IMR-90 (cell line): ENCODE measurements around the gene TENM4. TPM values are rescaled to one million over a fixed set of nuclear protein-coding genes. Genes with fewer than 3 reads are reported as not detected.

Source experiments
- ATAC-seq: fragments of 200-7000 bp; cut with Tn5 transposase; 2 replicates; pipeline ENCODE4 v1.9.1; 2020; ENCODE audit warnings: low read depth, mild to moderate bottlenecking, moderate library complexity
- BruUV-seq: library from RNA; stranded (reverse); fragments of 400-500 nt; replicated peaks from 2 replicates; lab custom pipeline; 2021; lab: Mats Ljungman, UMichigan
- CTCF ChIA-PET: fragments of 300-600 bp; formaldehyde crosslinking; extraction: SDS; loops from one replicate; lab custom pipeline; 2021; ENCODE audit warnings: antibody characterized with exemption; lab: Yijun Ruan, JAX
- POLR2A ChIA-PET: fragments of 300-600 bp; sonication (Branson Sonifier 250); formaldehyde crosslinking; loops from one replicate; lab custom pipeline; 2022; ENCODE audit warnings: antibody characterized with exemption; ENCODE audit not compliant: unreplicated experiment; lab: Charles Lee
- DNase-seq: peaks from one replicate; pipeline ENCODE4 v3.0.0; 2013
- H2AFZ ChIP-seq: replicated peaks from 2 replicates; pipeline ENCODE3; 2013; ENCODE audit warnings: low read length, mild to moderate bottlenecking; ENCODE audit not compliant: poor library complexity
- H2AK5ac ChIP-seq: 2 replicates; pipeline ENCODE4 v1.6.1; 2013; ENCODE audit warnings: low read depth, low read length, inconsistent platforms
- H2AK9ac ChIP-seq: replicated peaks from 2 replicates; pipeline ENCODE3; 2013; ENCODE audit warnings: mild to moderate bottlenecking, low read depth, low read length, moderate library complexity; ENCODE audit not compliant: poor library complexity
- H2BK120ac ChIP-seq: 2 replicates; pipeline ENCODE4 v1.6.1; 2013; ENCODE audit warnings: low read depth, low read length, inconsistent platforms
- H2BK15ac ChIP-seq: 3 replicates; pipeline ENCODE4 v1.6.1; 2013; ENCODE audit warnings: low read depth, low read length, inconsistent platforms
- H2BK20ac ChIP-seq: 2 replicates; pipeline ENCODE4 v1.6.1; 2013; ENCODE audit warnings: low read depth, mild to moderate bottlenecking, inconsistent platforms, low read length, moderate library complexity
- H2BK5ac ChIP-seq: 2 replicates; pipeline ENCODE4 v1.6.1; 2013; ENCODE audit warnings: mild to moderate bottlenecking, low read depth, low read length, inconsistent platforms; ENCODE audit not compliant: poor library complexity, severe bottlenecking
- H3K14ac ChIP-seq: replicated peaks from 2 replicates; pipeline ENCODE4 v1.6.1; 2013; ENCODE audit warnings: low read depth, low read length, inconsistent platforms
- H3K18ac ChIP-seq: 2 replicates; pipeline ENCODE4 v1.6.1; 2013; ENCODE audit warnings: low read depth, low read length, control low read depth
- H3K23ac ChIP-seq: 2 replicates; pipeline ENCODE4 v1.6.1; 2013; ENCODE audit warnings: low read depth, low read length, inconsistent platforms
- H3K27ac ChIP-seq: 2 replicates; pipeline ENCODE4 v1.5.1; 2013; ENCODE audit warnings: mild to moderate bottlenecking, control low read depth, low read length; ENCODE audit not compliant: insufficient read depth
- H3K27me3 ChIP-seq: 2 replicates; pipeline ENCODE4 v1.6.1; 2013; ENCODE audit warnings: low read length; ENCODE audit not compliant: control insufficient read depth, insufficient read depth
- H3K36me3 ChIP-seq: 2 replicates; pipeline ENCODE4 v1.6.1; 2013; ENCODE audit warnings: low read length, mixed read lengths; ENCODE audit not compliant: control insufficient read depth, insufficient read depth
- H3K4ac ChIP-seq: 2 replicates; pipeline ENCODE4 v1.6.1; 2013; ENCODE audit warnings: low read depth, low read length, inconsistent platforms
- H3K4me1 ChIP-seq: 2 replicates; pipeline ENCODE4 v1.6.1; 2013; ENCODE audit warnings: low read length, mixed read lengths; ENCODE audit not compliant: control insufficient read depth, insufficient read depth
- H3K4me2 ChIP-seq: 2 replicates; pipeline ENCODE4 v1.6.1; 2013; ENCODE audit warnings: low read depth, mild to moderate bottlenecking, control low read depth, low read length, moderate library complexity
- H3K4me3 ChIP-seq: 2 replicates; pipeline ENCODE4 v1.5.1; 2013; ENCODE audit warnings: low read depth, mild to moderate bottlenecking, control low read depth, low read length, moderate library complexity; ENCODE audit not compliant: insufficient read depth
- H3K56ac ChIP-seq: 2 replicates; pipeline ENCODE4 v1.6.1; 2013; ENCODE audit warnings: low read length, inconsistent platforms; ENCODE audit not compliant: insufficient read depth; ENCODE audit errors: extremely low read depth
- H3K79me1 ChIP-seq, 2 experiments: 2 replicates each; pipeline ENCODE4 v1.6.1; 2013; ENCODE audit warnings: low read length in 2 of 2, inconsistent platforms in 1 of 2, low read depth in 1 of 2
- H3K9ac ChIP-seq: 2 replicates; pipeline ENCODE4 v1.6.1; 2013; ENCODE audit warnings: low read depth, low read length, control low read depth
- H3K9me1 ChIP-seq: 2 replicates; pipeline ENCODE4 v1.6.1; 2013; ENCODE audit warnings: low read length, inconsistent platforms; ENCODE audit not compliant: insufficient read depth
- H3K9me3 ChIP-seq: 2 replicates; pipeline ENCODE4 v1.6.1; 2013; ENCODE audit warnings: low read length; ENCODE audit not compliant: control insufficient read depth, insufficient read depth
- H4K20me1 ChIP-seq: 2 replicates; pipeline ENCODE4 v1.6.1; 2013; ENCODE audit warnings: low read length, inconsistent platforms; ENCODE audit not compliant: insufficient read depth
- H4K5ac ChIP-seq: 2 replicates; pipeline ENCODE4 v1.6.1; 2013; ENCODE audit warnings: mild to moderate bottlenecking, low read depth, low read length, control low read depth
- H4K8ac ChIP-seq, 2 experiments: 2 replicates each; pipeline ENCODE4 v1.6.1; 2013; ENCODE audit warnings: low read depth in 2 of 2, low read length in 2 of 2, control low read depth in 1 of 2, inconsistent platforms in 1 of 2
- H4K91ac ChIP-seq: 2 replicates; pipeline ENCODE4 v1.6.1; 2013; ENCODE audit warnings: low read depth, low read length, inconsistent platforms; ENCODE audit not compliant: insufficient read depth
- BHLHE40 ChIP-seq: fragments of 150-350 bp; IDR thresholded peaks from 2 replicates; pipeline ENCODE4 v1.6.1; 2016; ENCODE audit warnings: mild to moderate bottlenecking, low read depth, low read length
- CEBPB ChIP-seq: IDR thresholded peaks from 2 replicates; pipeline ENCODE4 v1.6.1; 2012; ENCODE audit warnings: low read depth, low read length, improper control_type of control experiment
- CHD1 ChIP-seq: IDR thresholded peaks from 2 replicates; pipeline ENCODE4 v1.6.1; 2012; ENCODE audit warnings: low read depth, low read length, improper control_type of control experiment
- CTCF ChIP-seq: conservative IDR thresholded peaks from 2 replicates; pipeline ENCODE4 v1.5.1; 2012; ENCODE audit warnings: mild to moderate bottlenecking, low read depth, low read length, improper control_type of control experiment
- ELK1 ChIP-seq: fragments of 150-350 bp; IDR thresholded peaks from 2 replicates; pipeline ENCODE4 v1.6.1; 2016; ENCODE audit warnings: low read depth, mild to moderate bottlenecking, low read length, moderate library complexity, borderline replicate concordance
- FOS ChIP-seq: fragments of 150-350 bp; IDR thresholded peaks from 2 replicates; pipeline ENCODE4 v1.6.1; 2016; ENCODE audit warnings: low read depth, low read length
- MAFK ChIP-seq: IDR thresholded peaks from 2 replicates; pipeline ENCODE4 v1.6.1; 2012; ENCODE audit warnings: low read depth, low read length, improper control_type of control experiment
- MAZ ChIP-seq: IDR thresholded peaks from 2 replicates; pipeline ENCODE4 v1.6.1; 2012; ENCODE audit warnings: low read depth, mild to moderate bottlenecking, low read length, improper control_type of control experiment, moderate library complexity, borderline replicate concordance
- MXI1 ChIP-seq: IDR thresholded peaks from 2 replicates; pipeline ENCODE4 v1.6.1; 2012; ENCODE audit warnings: low read depth, mild to moderate bottlenecking, low read length, moderate library complexity, borderline replicate concordance
- NFE2L2 ChIP-seq: fragments of 150-350 bp; IDR thresholded peaks from 2 replicates; pipeline ENCODE4 v1.6.1; 2016; ENCODE audit warnings: low read depth, mild to moderate bottlenecking, low read length
- POLR2A ChIP-seq: IDR thresholded peaks from 2 replicates; pipeline ENCODE4 v1.6.1; 2012; ENCODE audit warnings: mild to moderate bottlenecking, low read depth, low read length
- RAD21 ChIP-seq: IDR thresholded peaks from 2 replicates; pipeline ENCODE4 v1.6.1; 2012; ENCODE audit warnings: low read length, improper control_type of control experiment
- RCOR1 ChIP-seq: IDR thresholded peaks from 2 replicates; pipeline ENCODE4 v1.6.1; 2012; ENCODE audit warnings: mild to moderate bottlenecking, low read length, improper control_type of control experiment; ENCODE audit not compliant: insufficient replicate concordance
- RFX5 ChIP-seq: IDR thresholded peaks from 2 replicates; pipeline ENCODE4 v1.8.0; 2012; ENCODE audit warnings: low read depth, mild to moderate bottlenecking, low read length, moderate library complexity
- SMC3 ChIP-seq: fragments of 150-350 bp; IDR thresholded peaks from 2 replicates; pipeline ENCODE4 v1.6.1; 2016; ENCODE audit warnings: low read depth, mild to moderate bottlenecking, antibody characterized with exemption, low read length, moderate library complexity
- USF2 ChIP-seq: fragments of 150-350 bp; IDR thresholded peaks from 2 replicates; pipeline ENCODE4 v1.6.1; 2017; ENCODE audit warnings: mild to moderate bottlenecking, antibody characterized with exemption, low read length, low read depth
- WGBS, 2 experiments: methylation state at CpG; one replicate each; pipeline versions ENCODE4 v1.1.5 to v1.1.7; 2013; ENCODE audit warnings: missing lambda C conversion rate in 2 of 2; ENCODE audit not compliant: insufficient read length in 1 of 2; ENCODE audit errors: extremely low coverage in 2 of 2; 5-methylcytosine and 5-hydroxymethylcytosine counted together
- dilution Hi-C: fragments of 300-500 bp; cut with HindIII; formaldehyde crosslinking; loops from one replicate; pipeline ENCODE4 v1.14.3; 2018; ENCODE audit warnings: low sequenced_read_pairs; ENCODE audit not compliant: unreplicated experiment
- in situ Hi-C: fragments of 300-500 bp; cut with MboI; formaldehyde crosslinking; loops from 3 replicates; pipeline ENCODE4 v1.14.3; 2019; ENCODE audit warnings: low sequenced_read_pairs, inconsistent platforms, mixed read lengths
- intact Hi-C: fragments of 100-400 bp; cut with micrococcal nuclease; formaldehyde crosslinking; loops from 2 replicates; pipeline ENCODE4 v1.10.0; 2022
- polyA plus RNA-seq, 3 experiments: library from polyadenylated mRNA; depleted of rRNA; stranded (reverse); fragments of >200 nt; gene quantifications; 2 replicates each; pipeline ENCODE4 v1.2.3, GENCODE V29; 2012; ENCODE audit warnings: low replicate concordance in 1 of 3
- total RNA-seq: library from RNA; depleted of rRNA; stranded (reverse); fragments of >200 nt; gene quantifications from 2 replicates; pipeline ENCODE4 v1.2.3, GENCODE V29; 2012

Gene TENM4
- total and polyA plus RNA-seq, 2 of the 4 experiments (the other 2 are of a cell fraction), result 7.4 to 9.0 TPM

DNA sequence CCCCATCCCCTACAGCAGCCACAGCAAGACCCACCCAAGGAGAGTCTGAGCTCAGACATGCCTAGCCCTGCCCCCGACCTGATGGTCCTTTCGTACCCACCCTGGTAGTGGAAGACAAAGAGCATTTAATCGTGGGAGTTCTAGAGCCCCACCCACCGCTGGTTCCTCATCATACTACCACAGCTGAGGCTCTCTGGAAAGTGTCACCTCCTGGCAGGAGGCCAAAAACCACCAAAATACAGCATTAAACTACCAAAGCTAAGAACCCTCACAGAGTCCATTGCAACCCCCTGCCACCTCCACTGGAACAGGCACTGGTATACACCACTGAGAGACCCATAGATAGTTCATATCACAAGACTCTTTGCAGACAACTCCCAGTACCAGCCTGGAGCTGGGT lies 311.1 kb downstream of the TENM4 start:
- TF ChIP-seq RAD21 (no peak), BHLHE40 (no peak), CHD1 (no peak), MXI1 (no peak), USF2 (no peak), MAZ (no peak), MAFK (no peak), RFX5 (no peak), NFE2L2 (no peak), ELK1 (no peak), POLR2A (no peak), CEBPB (no peak), CTCF (no peak), SMC3 (no peak), RCOR1 (no peak), FOS (no peak)

More for the DNA sequence above, 311.1 kb downstream of the TENM4 start:
- Histone ChIP-seq H4K8ac (no peak overlapping the region), H3K79me1 (no peaks in the 10 kb centered on the region), H4K91ac (no peak overlapping the region), H2AFZ (no peak overlapping the region), H3K4me3 (no peak overlapping the region), H3K23ac (no peak overlapping the region), H4K5ac (no peak overlapping the region), H4K20me1 (no peaks in the 10 kb centered on the region), H3K4me1 (no peaks in the 10 kb centered on the region; the same call in 1 of the 2 replicates), H3K4me2 (no peak overlapping the region), H3K14ac (no peak overlapping the region), H3K9me1 (no peaks in the 10 kb centered on the region), H2BK15ac (no peak overlapping the region), H2AK5ac (no peak overlapping the region), H3K56ac (no peak overlapping the region), H3K27ac (no peak overlapping the region), H3K18ac (no peak overlapping the region), H2AK9ac (no peak overlapping the region), H3K9ac (no peak overlapping the region), H3K4ac (no peak overlapping the region), H3K36me3 (no peaks in the 10 kb centered on the region), H3K27me3 (no peaks in the 10 kb centered on the region), H2BK5ac (no peak overlapping the region), H2BK120ac (no peak overlapping the region), H2BK20ac (no peak overlapping the region), H3K9me3 (peaks cover 2% of the 10 kb centered on the region; the same call in 1 of the 2 replicates)
- CTCF ChIA-PET, result no interaction called here
- no CpG with 5 or more reads among the region's 4 CpGs for WGBS, 2 experiments
- no peak for ATAC-seq
- no peak for DNase-seq
- in situ Hi-C loops, result no loop called here
- dilution Hi-C loops, result no loop called here
- intact Hi-C loops, result no loop called here
- POLR2A ChIA-PET, result no interaction called here
- no TSS peak for BruUV-seq
